ENCODE measurements around the gene PTGDR2. TPM values are rescaled to one million over a fixed set of nuclear protein-coding genes. Genes with fewer than 3 reads are reported as not detected.

Gene PTGDR2
- total and polyA plus RNA-seq, 4 donors = 0.08 to 7.1 (median 0.32) TPM

DNA sequence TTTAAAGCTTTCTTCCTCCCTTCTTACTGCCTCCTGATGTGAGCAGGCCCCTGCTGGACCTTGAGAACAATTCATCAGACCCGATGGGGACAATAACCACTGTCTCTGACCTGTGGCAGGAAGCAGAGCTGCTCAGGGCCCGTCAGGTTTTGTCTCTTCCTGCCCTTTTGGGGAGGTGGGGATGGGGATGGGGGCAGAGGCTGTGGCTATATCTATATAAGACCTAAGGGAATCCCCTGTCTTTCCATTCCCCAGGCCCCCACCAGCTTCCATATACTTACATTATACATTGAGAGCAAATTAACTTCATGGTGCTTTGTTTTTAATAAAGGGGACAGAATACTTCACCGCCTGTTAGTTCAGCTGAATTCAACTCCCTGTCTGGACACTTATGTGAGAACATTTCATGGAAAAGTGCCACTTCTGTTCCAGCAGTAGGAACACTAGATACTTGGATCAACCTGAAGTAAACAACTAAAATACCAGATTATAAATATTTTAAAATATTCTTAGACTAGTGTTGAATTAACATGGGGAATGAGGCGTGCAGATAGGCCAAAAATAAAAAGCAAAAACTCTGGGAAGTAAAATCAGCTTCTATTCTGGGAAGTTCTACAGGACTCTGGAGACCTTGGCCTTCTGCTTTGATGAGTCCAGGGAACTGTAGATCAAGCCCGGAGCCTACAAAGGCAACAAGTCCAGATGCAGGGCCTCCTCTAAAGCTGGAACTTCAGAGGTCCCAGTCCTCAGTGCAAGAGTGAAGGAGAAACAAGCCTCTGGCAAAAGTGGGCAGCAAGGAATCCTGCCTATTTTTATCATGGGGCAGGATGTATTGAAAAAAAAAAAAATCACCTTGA is 22.7 kb upstream of the PTGDR2 start:
- 88% methylated on average over 5 of the region's 5 CpGs for WGBS
- Histone ChIP-seq H3K4me3 (ENCODE audit: low read depth in 1 of 3, low read length in 3 of 3) (no peak overlapping the region), H3K9ac (ENCODE audit: low read depth in 1 of 2, low read length in 2 of 2) (no peak overlapping the region), H3K27ac (ENCODE audit: low read depth in 1 of 2, low read length in 2 of 2) (no peak overlapping the region), H3K9me3 (ENCODE audit: control insufficient read depth in 4 of 4, low read length in 3 of 4) (no peaks in the 10 kb centered on the region), H3K36me3 (ENCODE audit: control insufficient read depth in 4 of 4, insufficient read depth in 3 of 4, low read depth in 1 of 4, low read length in 3 of 4) (peaks cover 2 to 22% (median 17%) of the 10 kb centered on the region in 4 donors), H3K4me1 (ENCODE audit: control insufficient read depth in 4 of 4, insufficient read depth in 4 of 4, low read length in 3 of 4) (no peaks in the 10 kb centered on the region), H3K27me3 (ENCODE audit: control insufficient read depth in 4 of 4, insufficient read depth in 4 of 4, low read length in 3 of 4) (no peaks in the 10 kb centered on the region)
- no peak for DNase-seq (ENCODE audit: low spot score)
- TF ChIP-seq, protein P1, sequence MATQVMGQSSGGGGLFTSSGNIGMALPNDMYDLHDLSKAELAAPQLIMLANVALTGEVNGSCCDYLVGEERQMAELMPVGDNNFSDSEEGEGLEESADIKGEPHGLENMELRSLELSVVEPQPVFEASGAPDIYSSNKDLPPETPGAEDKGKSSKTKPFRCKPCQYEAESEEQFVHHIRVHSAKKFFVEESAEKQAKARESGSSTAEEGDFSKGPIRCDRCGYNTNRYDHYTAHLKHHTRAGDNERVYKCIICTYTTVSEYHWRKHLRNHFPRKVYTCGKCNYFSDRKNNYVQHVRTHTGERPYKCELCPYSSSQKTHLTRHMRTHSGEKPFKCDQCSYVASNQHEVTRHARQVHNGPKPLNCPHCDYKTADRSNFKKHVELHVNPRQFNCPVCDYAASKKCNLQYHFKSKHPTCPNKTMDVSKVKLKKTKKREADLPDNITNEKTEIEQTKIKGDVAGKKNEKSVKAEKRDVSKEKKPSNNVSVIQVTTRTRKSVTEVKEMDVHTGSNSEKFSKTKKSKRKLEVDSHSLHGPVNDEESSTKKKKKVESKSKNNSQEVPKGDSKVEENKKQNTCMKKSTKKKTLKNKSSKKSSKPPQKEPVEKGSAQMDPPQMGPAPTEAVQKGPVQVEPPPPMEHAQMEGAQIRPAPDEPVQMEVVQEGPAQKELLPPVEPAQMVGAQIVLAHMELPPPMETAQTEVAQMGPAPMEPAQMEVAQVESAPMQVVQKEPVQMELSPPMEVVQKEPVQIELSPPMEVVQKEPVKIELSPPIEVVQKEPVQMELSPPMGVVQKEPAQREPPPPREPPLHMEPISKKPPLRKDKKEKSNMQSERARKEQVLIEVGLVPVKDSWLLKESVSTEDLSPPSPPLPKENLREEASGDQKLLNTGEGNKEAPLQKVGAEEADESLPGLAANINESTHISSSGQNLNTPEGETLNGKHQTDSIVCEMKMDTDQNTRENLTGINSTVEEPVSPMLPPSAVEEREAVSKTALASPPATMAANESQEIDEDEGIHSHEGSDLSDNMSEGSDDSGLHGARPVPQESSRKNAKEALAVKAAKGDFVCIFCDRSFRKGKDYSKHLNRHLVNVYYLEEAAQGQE (IDR thresholded peaks at IDR 0.05) = no peak
- TF ChIP-seq RAD21 (IDR thresholded peaks at IDR 0.05) (no peak), EGR1 (IDR thresholded peaks at IDR 0.05; ENCODE audit: low read depth in 2 of 2) (no peak), HNF4A (conservative IDR thresholded peaks at IDR 0.05) (no peak), TAF1 (conservative IDR thresholded peaks at IDR 0.05) (no peak), NR2F2 (IDR thresholded peaks at IDR 0.05) (no peak), RXRA (IDR thresholded peaks at IDR 0.05) (no peak), FOXA1 (IDR thresholded peaks at IDR 0.05) (no peak), FOXA2 (IDR thresholded peaks at IDR 0.05) (no peak)
- TF ChIP-seq, protein P2, sequence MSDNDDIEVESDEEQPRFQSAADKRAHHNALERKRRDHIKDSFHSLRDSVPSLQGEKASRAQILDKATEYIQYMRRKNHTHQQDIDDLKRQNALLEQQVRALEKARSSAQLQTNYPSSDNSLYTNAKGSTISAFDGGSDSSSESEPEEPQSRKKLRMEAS (IDR thresholded peaks at IDR 0.05) = no peak
- TF ChIP-seq, protein P3, sequence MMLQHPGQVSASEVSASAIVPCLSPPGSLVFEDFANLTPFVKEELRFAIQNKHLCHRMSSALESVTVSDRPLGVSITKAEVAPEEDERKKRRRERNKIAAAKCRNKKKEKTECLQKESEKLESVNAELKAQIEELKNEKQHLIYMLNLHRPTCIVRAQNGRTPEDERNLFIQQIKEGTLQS (IDR thresholded peaks at IDR 0.05) = no peak
- TF ChIP-seq, protein P4, sequence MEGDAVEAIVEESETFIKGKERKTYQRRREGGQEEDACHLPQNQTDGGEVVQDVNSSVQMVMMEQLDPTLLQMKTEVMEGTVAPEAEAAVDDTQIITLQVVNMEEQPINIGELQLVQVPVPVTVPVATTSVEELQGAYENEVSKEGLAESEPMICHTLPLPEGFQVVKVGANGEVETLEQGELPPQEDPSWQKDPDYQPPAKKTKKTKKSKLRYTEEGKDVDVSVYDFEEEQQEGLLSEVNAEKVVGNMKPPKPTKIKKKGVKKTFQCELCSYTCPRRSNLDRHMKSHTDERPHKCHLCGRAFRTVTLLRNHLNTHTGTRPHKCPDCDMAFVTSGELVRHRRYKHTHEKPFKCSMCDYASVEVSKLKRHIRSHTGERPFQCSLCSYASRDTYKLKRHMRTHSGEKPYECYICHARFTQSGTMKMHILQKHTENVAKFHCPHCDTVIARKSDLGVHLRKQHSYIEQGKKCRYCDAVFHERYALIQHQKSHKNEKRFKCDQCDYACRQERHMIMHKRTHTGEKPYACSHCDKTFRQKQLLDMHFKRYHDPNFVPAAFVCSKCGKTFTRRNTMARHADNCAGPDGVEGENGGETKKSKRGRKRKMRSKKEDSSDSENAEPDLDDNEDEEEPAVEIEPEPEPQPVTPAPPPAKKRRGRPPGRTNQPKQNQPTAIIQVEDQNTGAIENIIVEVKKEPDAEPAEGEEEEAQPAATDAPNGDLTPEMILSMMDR (IDR thresholded peaks at IDR 0.05; ENCODE audit: low read depth, low read length, missing input control) = no peak

DNA sequence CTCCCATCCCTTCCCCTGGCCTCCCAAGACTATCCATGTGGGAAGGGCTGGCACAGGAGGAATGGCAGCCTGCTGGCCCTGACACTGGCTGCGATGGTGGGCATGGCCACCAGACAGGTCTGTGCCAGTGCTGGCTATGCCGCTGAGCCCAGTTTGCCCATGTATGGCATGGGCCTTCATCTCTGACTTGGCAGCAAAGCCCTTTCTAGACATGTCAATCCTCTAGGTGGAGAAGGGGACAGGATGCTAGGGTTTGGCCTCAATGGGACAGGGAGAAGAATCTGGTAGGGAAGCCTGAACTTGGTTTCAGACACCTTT is 20.4 kb upstream of the PTGDR2 start:
- H3K9ac ChIP-seq (ENCODE audit: low read depth in 1 of 2, low read length in 2 of 2) = no peak overlapping the region
- TF ChIP-seq, protein P3 (IDR thresholded peaks at IDR 0.05) = no peak
- TF ChIP-seq TAF1 (conservative IDR thresholded peaks at IDR 0.05) (no peak), NR2F2 (IDR thresholded peaks at IDR 0.05) (no peak), SP1 (IDR thresholded peaks at IDR 0.05) (no peak), JUND (IDR thresholded peaks at IDR 0.05) (no peak), HNF4G (IDR thresholded peaks at IDR 0.05) (no peak)
- TF ChIP-seq, protein P2 (IDR thresholded peaks at IDR 0.05) = no peak
- no peak for DNase-seq (ENCODE audit: low spot score)
- peaks cover 0 to 8% (median 4%) of the 10 kb centered on the region in 4 donors for H3K4me1 ChIP-seq (ENCODE audit: control insufficient read depth in 4 of 4, insufficient read depth in 4 of 4, low read length in 3 of 4)
- H3K36me3 ChIP-seq (ENCODE audit: control insufficient read depth in 4 of 4, insufficient read depth in 3 of 4, low read depth in 1 of 4, low read length in 3 of 4) = peaks cover 2 to 22% (median 17%) of the 10 kb centered on the region in 4 donors
- 95% methylated on average over 2 of the region's 2 CpGs for WGBS
- H3K9me3 ChIP-seq (ENCODE audit: control insufficient read depth in 4 of 4, low read length in 3 of 4) = no peaks in the 10 kb centered on the region
- no peaks in the 10 kb centered on the region for H3K27me3 ChIP-seq (ENCODE audit: control insufficient read depth in 4 of 4, insufficient read depth in 4 of 4, low read length in 3 of 4)
- no peak overlapping the region for H3K4me3 ChIP-seq (ENCODE audit: low read depth in 1 of 3, low read length in 3 of 3)
- no peak overlapping the region for H3K27ac ChIP-seq (ENCODE audit: low read depth in 1 of 2, low read length in 2 of 2)

Data from liver (tissue), 9 donors.